Gastroesophageal sphincter (tissue), 4 donors: ENCODE measurements around the gene SNAP29. TPM values are rescaled to one million over a fixed set of nuclear protein-coding genes. Genes with fewer than 3 reads are reported as not detected.

Experiments used
- ATAC-seq: fragments of 150-250 bp; one replicate; pipeline ENCODE4 v1.9.1; 2016; ENCODE audit warnings: mild to moderate bottlenecking, moderate library complexity
- H3K27ac ChIP-seq, 4 donors: fragments of 200-600 bp; sonication (generic) in 3 of 4; 1 replicate in 3 of 4; 2 replicates in 1 of 4; pipeline ENCODE4 v1.5.1; 2016 to 2019
- H3K27me3 ChIP-seq: fragments of 200-600 bp; sonication (generic); one replicate; pipeline ENCODE4 v1.5.1; 2019
- H3K36me3 ChIP-seq, 2 donors: fragments of 200-600 bp; sonication (generic); one replicate each; pipeline ENCODE4 v1.5.1; 2019; ENCODE audit warnings: control low read depth in 1 of 2
- H3K4me1 ChIP-seq, 3 donors: fragments of 200-600 bp; sonication (generic); 1 replicate in 2 of 3; 2 replicates in 1 of 3; pipeline ENCODE4 v1.5.1; 2016 to 2019; ENCODE audit warnings: control low read depth in 2 of 3
- H3K4me3 ChIP-seq, 2 donors: fragments of 200-600 bp; sonication (generic); one replicate each; pipeline ENCODE4 v1.5.1; 2019; ENCODE audit warnings: mild to moderate bottlenecking in 1 of 2, moderate library complexity in 1 of 2
- H3K9me3 ChIP-seq, 3 donors: fragments of 200-600 bp; sonication (generic); one replicate each; pipeline ENCODE4 v1.5.1; 2017 to 2019; ENCODE audit warnings: control low read depth in 2 of 3
- EP300 ChIP-seq: sonication (generic); formaldehyde crosslinking; IDR thresholded peaks from one replicate; pipeline ENCODE4 v1.6.1; 2017; ENCODE audit warnings: antibody characterized with exemption, mild to moderate bottlenecking
- POLR2A ChIP-seq, 2 donors: fragments of 450-650 bp; IDR thresholded peaks; one replicate each; pipeline ENCODE4 v1.6.1; 2017; ENCODE audit warnings: antibody characterized with exemption in 2 of 2, mild to moderate bottlenecking in 2 of 2, moderate library complexity in 1 of 2
- POLR2AphosphoS5 ChIP-seq: sonication (generic); formaldehyde crosslinking; IDR thresholded peaks from one replicate; pipeline ENCODE4 v1.6.1; 2017; ENCODE audit warnings: antibody characterized with exemption
- WGBS, 2 donors: methylation state at CpG; one replicate each; pipeline ENCODE4 v1.1.5; 2018; ENCODE audit warnings: low coverage in 1 of 2; 5-methylcytosine and 5-hydroxymethylcytosine counted together
- total RNA-seq, 4 donors: library from RNA; depleted of rRNA; stranded (reverse); fragments of >200 nt; gene quantifications; one replicate each; pipeline ENCODE4 v1.1.0, GENCODE V29; 2016
- TF ChIP-seq, protein P1 (sequence below), 4 experiments: fragments of 200-600 bp in 2 of 4; fragments of 450-650 bp in 2 of 4; sonication (generic) in 1 of 4; IDR thresholded peaks; one replicate each; pipeline ENCODE4 v1.5.1; 2017 to 2019; ENCODE audit warnings: antibody characterized with exemption in 4 of 4, mild to moderate bottlenecking in 2 of 4, moderate library complexity in 2 of 4

Gene SNAP29
- total RNA-seq, 4 donors from 2014 or later = 22.1 to 33.8 (median 27.1) TPM

DNA sequence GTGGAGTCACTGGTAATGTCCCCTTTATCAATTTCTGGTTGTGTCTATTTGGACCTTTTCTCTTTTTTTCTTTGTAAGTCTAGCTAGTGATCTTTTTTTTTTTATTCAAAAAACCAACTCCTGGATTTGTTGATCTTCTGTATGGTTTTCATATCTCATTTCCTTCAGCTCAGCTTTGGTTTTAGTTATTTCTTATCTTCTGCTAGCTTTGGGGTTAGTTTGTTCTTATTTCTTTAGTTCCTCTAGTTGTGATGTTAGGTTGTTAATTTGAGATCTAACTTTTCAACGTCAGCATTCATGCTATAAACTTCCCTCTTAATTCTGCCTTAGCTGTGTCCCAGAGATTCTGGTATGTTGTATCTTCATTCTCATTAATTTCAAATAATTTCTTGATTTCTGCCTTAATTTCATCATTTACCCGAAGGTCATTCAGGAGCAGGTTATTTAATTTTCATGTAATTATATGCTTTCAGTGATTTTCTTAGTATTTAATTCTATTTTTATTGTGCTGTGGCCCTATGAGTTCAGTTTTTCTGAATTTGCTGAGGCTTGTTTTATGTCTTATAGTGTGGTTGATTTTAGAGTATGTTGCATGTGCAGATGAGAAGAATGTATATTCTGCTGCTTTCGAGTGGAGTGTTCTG is 29.2 kb upstream of the SNAP29 start:
- H3K9me3 ChIP-seq = no peaks in the 10 kb centered on the region
- peaks cover 4 to 96% of the 10 kb centered on the region in 2 donors for H3K36me3 ChIP-seq
- no peak overlapping the region for H3K27ac ChIP-seq
- no peaks in the 10 kb centered on the region for H3K4me1 ChIP-seq
- whole genome bisulfite sequencing, 2 donors = 93% methylated on average over 3 of the region's 3 CpGs
- ATAC-seq = no peak
- H3K27me3 ChIP-seq = no peaks in the 10 kb centered on the region
- no peak overlapping the region for H3K4me3 ChIP-seq
- TF ChIP-seq POLR2AphosphoS5 = no peak
- no peak for TF ChIP-seq POLR2A (IDR thresholded peaks at IDR 0.05)
- TF ChIP-seq EP300 = no peak
- TF ChIP-seq, protein P1, sequence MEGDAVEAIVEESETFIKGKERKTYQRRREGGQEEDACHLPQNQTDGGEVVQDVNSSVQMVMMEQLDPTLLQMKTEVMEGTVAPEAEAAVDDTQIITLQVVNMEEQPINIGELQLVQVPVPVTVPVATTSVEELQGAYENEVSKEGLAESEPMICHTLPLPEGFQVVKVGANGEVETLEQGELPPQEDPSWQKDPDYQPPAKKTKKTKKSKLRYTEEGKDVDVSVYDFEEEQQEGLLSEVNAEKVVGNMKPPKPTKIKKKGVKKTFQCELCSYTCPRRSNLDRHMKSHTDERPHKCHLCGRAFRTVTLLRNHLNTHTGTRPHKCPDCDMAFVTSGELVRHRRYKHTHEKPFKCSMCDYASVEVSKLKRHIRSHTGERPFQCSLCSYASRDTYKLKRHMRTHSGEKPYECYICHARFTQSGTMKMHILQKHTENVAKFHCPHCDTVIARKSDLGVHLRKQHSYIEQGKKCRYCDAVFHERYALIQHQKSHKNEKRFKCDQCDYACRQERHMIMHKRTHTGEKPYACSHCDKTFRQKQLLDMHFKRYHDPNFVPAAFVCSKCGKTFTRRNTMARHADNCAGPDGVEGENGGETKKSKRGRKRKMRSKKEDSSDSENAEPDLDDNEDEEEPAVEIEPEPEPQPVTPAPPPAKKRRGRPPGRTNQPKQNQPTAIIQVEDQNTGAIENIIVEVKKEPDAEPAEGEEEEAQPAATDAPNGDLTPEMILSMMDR (IDR thresholded peaks at IDR 0.05) = no peak

- no peaks in the 10 kb centered on the region for H3K9me3 ChIP-seq
- TF ChIP-seq POLR2A (IDR thresholded peaks at IDR 0.05) (no peak), EP300 (no peak), POLR2AphosphoS5 (no peak)
- TF ChIP-seq, protein P1 (IDR thresholded peaks at IDR 0.05) = no peak
- no peak overlapping the region for H3K4me3 ChIP-seq
- WGBS, 2 donors = 100% methylated on average over 3 to 5 of the region's 6 CpGs
- H3K36me3 ChIP-seq = peaks cover 4 to 66% of the 10 kb centered on the region in 2 donors
- peaks cover 0 to 8% (median 0%) of the 10 kb centered on the region in 3 donors for H3K4me1 ChIP-seq
- no peaks in the 10 kb centered on the region for H3K27me3 ChIP-seq
- ATAC-seq = no peak
- H3K27ac ChIP-seq = no peak overlapping the region
Measured at GRCh38 chr22:20833225-20833665, 25.6 kb upstream of the SNAP29 start.

DNA sequence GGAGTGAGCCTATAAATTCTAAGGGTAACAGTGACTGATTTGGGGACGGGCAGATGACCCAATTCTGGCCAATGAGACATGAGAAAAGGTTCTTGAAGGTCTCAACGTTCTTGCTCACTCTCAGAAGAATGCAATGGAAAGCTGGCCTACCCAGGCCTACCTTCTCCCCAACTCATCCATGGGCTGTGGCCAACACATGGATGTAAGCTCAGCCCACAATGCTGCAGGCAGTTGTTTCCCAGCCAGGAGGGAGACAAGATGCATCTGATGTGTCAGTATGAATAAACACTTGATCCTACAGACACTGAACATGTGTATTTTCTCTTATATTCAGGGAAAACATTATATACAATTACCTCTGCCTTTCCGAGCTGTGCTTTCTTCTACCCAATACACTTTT is 24.6 kb upstream of the SNAP29 start:
- Histone ChIP-seq H3K36me3 (peaks cover 4 to 56% of the 10 kb centered on the region in 2 donors), H3K27ac (no peak overlapping the region), H3K27me3 (no peaks in the 10 kb centered on the region), H3K9me3 (no peaks in the 10 kb centered on the region), H3K4me1 (peaks cover 0 to 8% (median 0%) of the 10 kb centered on the region in 3 donors), H3K4me3 (no peak overlapping the region)
- no peak for ATAC-seq
- 55 to 58% methylated on average over 3 of the region's 3 CpGs for WGBS, 2 donors
- TF ChIP-seq POLR2AphosphoS5 (no peak), POLR2A (IDR thresholded peaks at IDR 0.05) (no peak), EP300 (no peak)
- TF ChIP-seq, protein P1 (IDR thresholded peaks at IDR 0.05) = no peak

- ATAC-seq = no peak
- Histone ChIP-seq H3K27ac (no peak overlapping the region), H3K36me3 (peaks cover 4 to 52% of the 10 kb centered on the region in 2 donors), H3K4me1 (peaks cover 0 to 8% (median 0%) of the 10 kb centered on the region in 3 donors), H3K4me3 (no peak overlapping the region), H3K27me3 (no peaks in the 10 kb centered on the region), H3K9me3 (no peaks in the 10 kb centered on the region)
- TF ChIP-seq POLR2AphosphoS5 (no peak), EP300 (no peak), POLR2A (IDR thresholded peaks at IDR 0.05) (no peak)
- TF ChIP-seq, protein P1 (IDR thresholded peaks at IDR 0.05) = no peak
- WGBS, 2 donors = 93 to 100% methylated on average over 1 to 3 of the region's 3 CpGs
Measured at GRCh38 chr22:20834725-20835124, 24.1 kb upstream of the SNAP29 start.
